Activated T-helper 1 cell treated with anti-CD3 and anti-CD28 coated beads, Interleukin-2, amount 50 U/mL, for 16 hours (primary cell): ENCODE data around the gene CCL11.
"Not testable (repeated sequence)": the region's sequence is repeated elsewhere in the genome, so short reads cannot be mapped to it uniquely, and the experiment has no call there.

Source experiments
- DNase-seq, 2 donors: peaks; one replicate each; pipeline ENCODE4 v3.0.0-alpha.2; 2020; ENCODE audit warnings: low read depth in 1 of 2, low spot score in 1 of 2

CCL11 gene

DNA sequence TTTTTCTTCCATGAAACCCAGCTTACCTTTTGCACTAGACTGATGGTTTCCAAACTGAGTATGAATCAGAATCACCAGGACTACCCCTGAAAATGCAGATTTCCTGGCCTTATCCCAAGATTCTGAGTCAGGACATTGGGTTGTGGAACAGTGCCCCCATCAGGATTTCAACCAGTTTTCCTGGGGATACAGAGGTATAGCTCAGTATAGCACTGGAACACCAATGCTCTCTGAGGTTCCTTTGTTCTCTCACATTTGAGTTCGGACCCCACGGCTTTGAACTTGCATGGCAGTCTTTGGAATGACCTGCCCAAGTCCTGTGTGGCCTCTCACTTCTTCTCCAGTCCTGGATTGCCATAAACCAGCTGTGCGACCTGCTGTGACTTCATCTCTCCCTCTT, 20.9 kb downstream of the CCL11 start:
- no peak for DNase-seq

DNA sequence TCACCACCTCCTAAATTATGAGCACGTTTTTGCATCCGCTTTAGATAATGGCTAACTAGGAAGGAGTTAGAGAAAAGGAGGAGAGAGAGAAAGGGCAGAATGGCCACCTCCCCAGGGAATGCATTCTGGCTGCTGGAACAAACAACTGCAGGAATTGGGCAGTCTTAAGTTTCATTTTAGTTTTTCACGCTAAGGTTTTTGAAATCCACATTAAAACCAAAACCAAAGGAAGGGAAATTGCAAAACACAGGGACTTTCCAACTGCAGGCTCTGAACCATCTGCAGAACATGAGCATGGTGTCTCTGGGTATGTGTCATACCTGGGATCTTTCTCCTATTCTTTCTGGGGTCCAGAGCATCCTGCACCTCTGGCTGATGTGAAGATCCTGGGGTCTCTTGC, 21.6 kb downstream of the CCL11 start:
- no peak for DNase-seq

DNA sequence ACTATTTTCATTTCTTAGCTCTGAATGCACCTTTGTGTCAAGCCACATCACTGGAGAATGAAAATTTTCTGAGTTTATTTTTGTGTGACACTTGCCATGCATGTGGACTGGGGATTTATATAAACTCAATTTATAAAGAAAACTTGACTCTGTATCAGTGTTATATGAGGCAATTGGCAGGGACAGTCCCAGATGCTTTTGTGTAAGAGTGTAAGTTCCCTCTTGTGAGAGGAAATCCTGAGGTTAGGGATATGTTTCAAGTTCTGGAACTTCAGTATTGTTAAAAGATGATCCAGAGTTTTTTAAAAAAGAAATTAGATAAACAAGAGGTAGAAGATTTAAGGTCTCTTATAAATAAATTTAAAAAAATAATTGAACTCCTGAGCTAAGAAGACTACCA, 22.8 kb downstream of the CCL11 start:
- DNase-seq: no peak

DNA sequence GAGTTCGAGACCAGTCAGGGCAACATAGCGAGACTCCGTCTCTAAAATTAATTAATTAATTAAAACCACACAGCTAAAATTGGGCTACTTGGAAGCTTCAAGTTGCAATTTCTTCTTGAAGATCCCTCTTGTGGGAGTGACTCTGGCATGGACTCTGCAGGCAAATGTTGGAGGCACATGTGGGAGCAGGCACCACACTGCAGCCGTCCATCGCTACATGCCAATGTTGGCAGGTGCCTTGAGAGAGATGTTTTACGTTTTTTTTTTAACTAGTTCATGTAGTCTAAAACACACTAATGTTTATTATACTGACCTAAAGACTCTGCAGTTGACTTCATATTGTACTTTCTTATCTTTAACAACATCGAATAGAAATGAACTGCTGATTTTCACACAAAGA, 25.7 kb downstream of the CCL11 start:
- DNase-seq: no peak

DNA sequence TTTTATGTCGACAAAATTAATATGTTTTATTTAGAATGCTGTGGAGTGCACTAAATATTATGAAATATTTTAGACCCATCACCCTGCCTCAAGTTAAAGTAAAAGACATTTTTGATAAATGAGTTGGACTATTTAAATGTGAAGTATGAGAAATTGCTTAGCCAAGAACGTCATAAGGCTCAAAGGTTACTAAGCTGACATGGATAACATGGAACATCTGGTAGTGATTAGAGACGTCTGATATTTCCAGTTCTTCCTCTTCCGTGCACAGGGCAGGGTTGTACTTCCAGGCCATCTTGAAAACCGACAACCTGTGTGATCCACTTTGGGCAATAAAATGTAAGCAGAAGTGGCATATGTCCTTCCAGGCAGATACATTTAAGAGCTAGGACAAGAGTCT, 26.5 kb downstream of the CCL11 start:
- DNase-seq: no peak

DNA sequence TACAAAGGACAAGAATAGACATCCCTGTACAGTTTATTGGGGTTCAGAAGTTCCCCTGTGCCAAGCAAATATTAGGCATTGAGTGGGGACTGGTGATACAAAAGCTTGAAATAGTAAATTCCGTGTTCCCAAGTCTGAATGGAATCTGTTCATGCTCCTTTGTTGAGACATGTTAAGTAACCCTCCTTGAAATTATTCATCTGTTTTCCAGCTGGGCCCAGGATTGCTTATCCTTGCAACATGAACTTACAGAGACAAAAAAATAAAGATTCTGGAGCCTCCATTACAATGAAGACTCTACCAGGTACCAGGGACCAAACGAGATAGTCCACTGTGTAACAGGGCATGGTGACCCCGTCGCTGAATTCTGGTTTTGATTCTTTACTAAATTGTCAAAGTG, 27.6 kb downstream of the CCL11 start:
- DNase-seq: no peak

DNA sequence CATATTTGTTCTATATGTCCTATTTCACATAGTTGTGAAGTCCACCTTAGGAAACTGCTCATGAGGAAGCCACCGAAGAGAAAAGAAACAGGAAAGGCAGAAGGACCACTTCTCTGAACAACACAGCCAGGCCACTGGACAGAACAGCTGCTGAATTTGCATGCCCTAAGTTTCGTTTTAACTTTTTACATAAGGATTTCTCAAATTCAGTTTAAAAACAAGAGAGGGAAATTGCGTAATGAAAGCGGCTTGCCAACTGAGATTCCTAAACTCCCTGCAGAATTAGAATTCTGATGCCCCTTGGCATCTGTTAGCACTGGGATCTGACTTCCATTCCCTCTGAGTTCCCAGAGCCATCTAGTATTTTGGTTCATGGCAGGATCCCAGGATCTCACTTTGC, 28.7 kb downstream of the CCL11 start:
- DNase-seq: no peak

DNA sequence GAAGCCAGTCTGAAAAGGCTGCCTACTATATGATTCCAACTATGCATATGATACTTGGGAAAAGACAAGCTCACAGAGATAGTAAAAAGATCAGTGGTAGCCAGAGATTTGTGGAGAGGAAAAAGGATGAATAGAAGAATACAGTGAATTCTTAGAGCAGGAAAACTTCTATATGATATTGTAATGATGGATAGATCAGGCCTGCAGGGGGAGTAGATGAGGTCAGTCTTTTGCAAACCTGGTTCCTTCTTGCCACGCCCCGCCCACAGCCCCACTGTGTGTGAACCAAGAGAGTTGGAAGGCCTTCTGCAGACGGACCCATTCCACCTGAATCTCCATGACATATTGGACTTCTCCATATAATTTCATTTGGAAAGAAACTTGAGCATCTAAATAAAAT, 32.9 kb downstream of the CCL11 start:
- DNase-seq: no peak

DNA sequence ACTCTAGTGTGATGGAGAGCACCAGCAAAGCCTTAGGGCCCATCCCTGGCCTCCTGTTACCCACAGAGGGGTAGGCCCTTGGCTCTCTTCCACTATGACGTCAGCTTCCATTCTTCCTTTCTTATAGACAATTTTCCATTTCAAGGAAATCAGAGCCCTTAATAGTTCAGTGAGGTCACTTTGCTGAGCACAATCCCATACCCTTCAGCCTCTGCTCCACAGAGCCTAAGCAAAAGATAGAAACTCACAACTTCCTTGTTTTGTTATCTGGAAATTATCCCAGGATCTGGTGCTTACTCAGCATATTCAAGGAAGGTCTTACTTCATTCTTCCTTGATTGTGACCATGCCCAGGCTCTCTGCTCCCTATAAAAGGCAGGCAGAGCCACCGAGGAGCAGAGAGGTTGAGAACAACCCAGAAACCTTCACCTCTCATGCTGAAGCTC, 33.5 kb downstream of the CCL11 start, which contains the start of gene CCL8:
CCL8 (plus strand) TSS at position 397 of the 445 bp plus-strand sequence. CDS start 67 bp downstream, outside the sequence.
- DNase-seq: no peak

DNA sequence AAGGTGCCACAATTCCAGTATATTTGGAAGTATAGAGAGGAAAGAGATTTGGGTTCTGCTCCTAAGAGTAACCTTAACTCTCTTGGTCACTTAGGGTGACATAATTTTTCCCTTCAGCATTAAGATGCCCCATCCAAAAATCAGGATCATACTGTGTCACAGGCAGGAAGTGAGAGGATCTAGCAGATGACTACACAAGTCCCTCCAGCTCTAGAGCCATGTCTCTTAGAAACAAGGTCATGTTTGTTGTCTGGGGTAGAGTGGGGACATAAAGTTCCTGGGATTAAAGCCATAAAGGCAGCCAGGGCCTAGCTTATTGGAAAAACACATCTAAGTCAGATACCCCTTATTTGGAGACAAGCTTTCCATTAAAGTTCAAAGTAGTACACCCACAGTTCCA, 36.4 kb downstream of the CCL11 start:
- no peak for DNase-seq

DNA sequence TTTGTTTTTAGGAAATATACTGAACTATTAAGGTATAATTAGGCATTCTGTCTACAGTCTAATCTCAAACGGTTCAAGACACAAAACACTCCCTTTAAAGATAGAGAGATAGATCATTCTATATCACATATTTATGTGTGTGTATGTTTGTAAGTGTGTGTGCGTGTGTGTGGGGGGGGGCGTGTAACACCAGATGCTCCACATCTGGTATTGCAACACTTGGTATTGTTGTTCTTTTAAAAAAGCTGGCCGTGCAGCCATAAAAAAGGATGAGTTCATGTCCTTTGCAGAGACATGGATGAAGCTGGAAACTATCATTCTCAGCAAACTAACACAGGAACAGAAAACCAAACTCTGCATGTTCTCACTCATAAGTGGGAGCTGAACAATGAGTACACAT, 42.0 kb downstream of the CCL11 start:
- DNase-seq: not testable (repeated sequence)

DNA sequence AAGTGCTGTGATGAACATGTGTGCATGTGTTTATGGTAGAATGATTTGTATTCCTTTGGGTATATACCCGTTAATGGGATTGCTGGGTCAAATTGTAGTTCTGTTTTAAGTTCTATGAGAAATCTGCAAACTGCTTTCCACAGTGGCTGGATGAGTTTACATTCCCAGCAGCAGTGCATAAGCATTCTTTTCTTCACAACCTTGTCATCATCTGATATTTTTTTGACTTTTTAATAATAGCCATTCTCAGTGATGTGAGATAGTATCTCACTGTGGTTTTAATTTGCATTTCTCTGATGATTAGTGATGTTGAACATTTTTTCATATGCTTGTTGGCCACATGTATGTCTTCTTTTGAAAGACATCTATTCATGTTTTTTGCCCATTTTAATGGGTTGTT, 52.2 kb downstream of the CCL11 start:
- DNase-seq: no peak
